ENCODE data around the gene MICAL2. TPM values are rescaled to one million over a fixed set of nuclear protein-coding genes. Genes with fewer than 3 reads are reported as not detected.

Gene MICAL2
- total RNA-seq, 1 experiment from 2014 or later = 151 TPM

- no TSS peak for BruUV-seq (replicated peaks)
- peaks cover 16% of the 10 kb centered on the region for H3K4me1 Mint-ChIP-seq (ENCODE audit: insufficient read depth, unreplicated experiment)
- CTCF ChIA-PET = interaction anchor here (0.7 to 8.9 kb wide), 9 partner anchors 48 to 1128 kb away, joined by 3 to 83 read pairs (median 5); no protein-coding TSS in a partner anchor
- no peak for TF ChIP-seq CTCF (IDR thresholded peaks at IDR 0.05; ENCODE audit: unreplicated experiment)
- POLR2A ChIA-PET = interaction anchor here (0.6 to 1.1 kb wide), 2 partner anchors 146 to 179 kb away, joined by 3 to 4 read pairs; no protein-coding TSS in a partner anchor
- intact Hi-C loops (cut with micrococcal nuclease) = no loop called here
- no peak for DNase-seq (ENCODE audit: unreplicated experiment)
- H3K9me3 Mint-ChIP-seq (ENCODE audit: unreplicated experiment) = no peaks in the 10 kb centered on the region
- H3K4me3 Mint-ChIP-seq (ENCODE audit: unreplicated experiment) = no peak overlapping the region
- peaks cover 30% of the 10 kb centered on the region for H3K36me3 Mint-ChIP-seq (ENCODE audit: insufficient read depth, unreplicated experiment)
- H3K27me3 Mint-ChIP-seq (ENCODE audit: insufficient read depth, unreplicated experiment) = no peaks in the 10 kb centered on the region
- H3K27ac Mint-ChIP-seq (ENCODE audit: low read depth, unreplicated experiment) = no peak overlapping the region
Measured at GRCh38 chr11:12233602-12233925, 123.2 kb downstream of the MICAL2 start.

- CTCF ChIA-PET = interaction anchor here (0.7 to 8.9 kb wide), 9 partner anchors 9 to 1109 kb away, joined by 3 to 83 read pairs (median 5); no protein-coding TSS in a partner anchor
- intact Hi-C loops (cut with micrococcal nuclease) = no loop called here
Measured at GRCh38 chr11:12234221-12234620, 123.8 kb downstream of the MICAL2 start.

GRCh38 chr11:12235080-12235479 is 124.7 kb downstream of the MICAL2 start:
- no peak overlapping the region for H3K4me3 Mint-ChIP-seq (ENCODE audit: unreplicated experiment)
- ChIA-PET CTCF (interaction anchor here (0.6 to 8.9 kb wide), 13 partner anchors 10 to 187 kb away, joined by 3 to 83 read pairs (median 8); no protein-coding TSS in a partner anchor), POLR2A (interaction anchor here (1.1 kb wide), 1 partner anchor 113 kb away, joined by 3 read pairs; no protein-coding TSS in a partner anchor)
- TF ChIP-seq CTCF (IDR thresholded peaks at IDR 0.05; ENCODE audit: unreplicated experiment) = no peak
- intact Hi-C loops (cut with micrococcal nuclease) = loop anchor here (1.0 to 5.0 kb wide), 3 partner anchors 47 to 303 kb away; no protein-coding TSS in a partner anchor
- no peak for DNase-seq (ENCODE audit: unreplicated experiment)
- H3K4me1 Mint-ChIP-seq (ENCODE audit: insufficient read depth, unreplicated experiment) = peaks cover 16% of the 10 kb centered on the region
- H3K27ac Mint-ChIP-seq (ENCODE audit: low read depth, unreplicated experiment) = peak overlapping the region; percentile 55
- peaks cover 30% of the 10 kb centered on the region for H3K36me3 Mint-ChIP-seq (ENCODE audit: insufficient read depth, unreplicated experiment)
- no peaks in the 10 kb centered on the region for H3K9me3 Mint-ChIP-seq (ENCODE audit: unreplicated experiment)
- H3K27me3 Mint-ChIP-seq (ENCODE audit: insufficient read depth, unreplicated experiment) = no peaks in the 10 kb centered on the region
- no TSS peak for BruUV-seq (replicated peaks)

More at GRCh38 chr11:12234221-12234620, 123.8 kb downstream of the MICAL2 start:
- TF ChIP-seq CTCF (IDR thresholded peaks at IDR 0.05; ENCODE audit: unreplicated experiment) = no peak
- Mint-ChIP-seq H3K9me3 (ENCODE audit: unreplicated experiment) (no peaks in the 10 kb centered on the region), H3K4me3 (ENCODE audit: unreplicated experiment) (no peak overlapping the region), H3K27me3 (ENCODE audit: insufficient read depth, unreplicated experiment) (no peaks in the 10 kb centered on the region), H3K36me3 (ENCODE audit: insufficient read depth, unreplicated experiment) (peaks cover 30% of the 10 kb centered on the region), H3K27ac (ENCODE audit: low read depth, unreplicated experiment) (peak overlapping the region; percentile 55), H3K4me1 (ENCODE audit: insufficient read depth, unreplicated experiment) (peaks cover 16% of the 10 kb centered on the region)
- POLR2A ChIA-PET = interaction anchor here (0.7 kb wide), 1 partner anchor 144 kb away, joined by 3 read pairs; no protein-coding TSS in a partner anchor
- DNase-seq (ENCODE audit: unreplicated experiment) = no peak
- no TSS peak for BruUV-seq (replicated peaks)

- CTCF ChIA-PET = interaction anchor here (0.6 to 8.9 kb wide), 27 partner anchors 10 to 188 kb away, joined by 3 to 83 read pairs (median 5); no protein-coding TSS in a partner anchor
- H3K4me3 Mint-ChIP-seq (ENCODE audit: unreplicated experiment) = no peak overlapping the region
- H3K36me3 Mint-ChIP-seq (ENCODE audit: insufficient read depth, unreplicated experiment) = peaks cover 29% of the 10 kb centered on the region
- DNase-seq (ENCODE audit: unreplicated experiment) = no peak
- H3K9me3 Mint-ChIP-seq (ENCODE audit: unreplicated experiment) = no peaks in the 10 kb centered on the region
- intact Hi-C loops (cut with micrococcal nuclease) = loop anchor here (1.0 to 5.0 kb wide), 3 partner anchors 47 to 303 kb away; no protein-coding TSS in a partner anchor
- BruUV-seq (replicated peaks) = no TSS peak
- peak overlapping the region; percentile 55 for H3K27ac Mint-ChIP-seq (ENCODE audit: low read depth, unreplicated experiment)
- H3K27me3 Mint-ChIP-seq (ENCODE audit: insufficient read depth, unreplicated experiment) = no peaks in the 10 kb centered on the region
- no peak for TF ChIP-seq CTCF (IDR thresholded peaks at IDR 0.05; ENCODE audit: unreplicated experiment)
- H3K4me1 Mint-ChIP-seq (ENCODE audit: insufficient read depth, unreplicated experiment) = peaks cover 16% of the 10 kb centered on the region
- POLR2A ChIA-PET = interaction anchor here (0.6 to 1.7 kb wide), 4 partner anchors 112 to 159 kb away, joined by 3 to 5 read pairs (median 4); partner anchors contain the start of gene MICAL2
Measured at GRCh38 chr11:12235553-12235946, 125.2 kb downstream of the MICAL2 start.

Data from MCF 10A (cell line).